Endometrial microvascular endothelial cells (primary cell): ENCODE data around the gene WNT7A. TPM values are rescaled to one million over a fixed set of nuclear protein-coding genes. Genes with fewer than 3 reads are reported as not detected.

Experiments
- in situ Hi-C: cut with HindIII; loops from 2 replicates; pipeline ENCODE4 v1.10.0; 2017; ENCODE audit warnings: low sequenced_read_pairs, low pct_unique_long_range_greater_than_20kb; ENCODE audit errors: inconsistent ontology term
- total RNA-seq: library from RNA; depleted of rRNA; stranded (reverse); fragments of >200 nt; gene quantifications from one replicate; pipeline ENCODE4 v1.2.3, GENCODE V29; 2015; ENCODE audit errors: inconsistent ontology term

WNT7A gene
- total RNA-seq, 1 donor from 2014 or later = not detected

- in situ Hi-C loops = no loop called here
Measured at GRCh38 chr3:13887495-13888300, 7.8 kb upstream of the WNT7A start.

- in situ Hi-C loops = no loop called here
Measured at GRCh38 chr3:13886593-13887129, 6.8 kb upstream of the WNT7A start.

GRCh38 chr3:13885704-13886010, 5.8 kb upstream of the WNT7A start:
- in situ Hi-C loops = no loop called here

GRCh38 chr3:13884851-13885703, 5.2 kb upstream of the WNT7A start:
- in situ Hi-C loops = no loop called here

GRCh38 chr3:13883681-13884080, 3.8 kb upstream of the WNT7A start:
- in situ Hi-C loops = no loop called here

GRCh38 chr3:13882876-13883275, 3.0 kb upstream of the WNT7A start:
- in situ Hi-C loops = no loop called here

- in situ Hi-C loops = no loop called here
Measured at GRCh38 chr3:13881536-13882410, 1.9 kb upstream of the WNT7A start.

GRCh38 chr3:13880811-13881156, 913 bp upstream of the WNT7A start:
- in situ Hi-C loops = no loop called here

GRCh38 chr3:13879102-13879945, 547 bp downstream of the WNT7A start:
- in situ Hi-C loops = no loop called here

GRCh38 chr3:13878281-13879101, 1.4 kb downstream of the WNT7A start:
- in situ Hi-C loops = no loop called here

GRCh38 chr3:13877911-13878280, 2.0 kb downstream of the WNT7A start:
- in situ Hi-C loops = no loop called here

GRCh38 chr3:13876451-13877100, 3.3 kb downstream of the WNT7A start:
- in situ Hi-C loops = no loop called here

- in situ Hi-C loops = no loop called here
Measured at GRCh38 chr3:13874891-13875290, 5.0 kb downstream of the WNT7A start.

GRCh38 chr3:13873818-13874217, 6.1 kb downstream of the WNT7A start:
- in situ Hi-C loops = no loop called here

- in situ Hi-C loops = no loop called here
Measured at GRCh38 chr3:13872451-13872850, 7.4 kb downstream of the WNT7A start.

GRCh38 chr3:13871791-13872190, 8.1 kb downstream of the WNT7A start:
- in situ Hi-C loops = no loop called here

- in situ Hi-C loops = no loop called here
Measured at GRCh38 chr3:13870902-13871301, 9.0 kb downstream of the WNT7A start.
